ENCODE measurements around the gene CYB561D1.

- TF ChIP-seq, protein P1, sequence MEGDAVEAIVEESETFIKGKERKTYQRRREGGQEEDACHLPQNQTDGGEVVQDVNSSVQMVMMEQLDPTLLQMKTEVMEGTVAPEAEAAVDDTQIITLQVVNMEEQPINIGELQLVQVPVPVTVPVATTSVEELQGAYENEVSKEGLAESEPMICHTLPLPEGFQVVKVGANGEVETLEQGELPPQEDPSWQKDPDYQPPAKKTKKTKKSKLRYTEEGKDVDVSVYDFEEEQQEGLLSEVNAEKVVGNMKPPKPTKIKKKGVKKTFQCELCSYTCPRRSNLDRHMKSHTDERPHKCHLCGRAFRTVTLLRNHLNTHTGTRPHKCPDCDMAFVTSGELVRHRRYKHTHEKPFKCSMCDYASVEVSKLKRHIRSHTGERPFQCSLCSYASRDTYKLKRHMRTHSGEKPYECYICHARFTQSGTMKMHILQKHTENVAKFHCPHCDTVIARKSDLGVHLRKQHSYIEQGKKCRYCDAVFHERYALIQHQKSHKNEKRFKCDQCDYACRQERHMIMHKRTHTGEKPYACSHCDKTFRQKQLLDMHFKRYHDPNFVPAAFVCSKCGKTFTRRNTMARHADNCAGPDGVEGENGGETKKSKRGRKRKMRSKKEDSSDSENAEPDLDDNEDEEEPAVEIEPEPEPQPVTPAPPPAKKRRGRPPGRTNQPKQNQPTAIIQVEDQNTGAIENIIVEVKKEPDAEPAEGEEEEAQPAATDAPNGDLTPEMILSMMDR (IDR thresholded peaks at IDR 0.05; ENCODE audit: insufficient read depth, low read length): no peak
- TF ChIP-seq POLR2AphosphoS5 (IDR thresholded peaks at IDR 0.05; ENCODE audit: low read depth): no peak
- TF ChIP-seq, protein P2, sequence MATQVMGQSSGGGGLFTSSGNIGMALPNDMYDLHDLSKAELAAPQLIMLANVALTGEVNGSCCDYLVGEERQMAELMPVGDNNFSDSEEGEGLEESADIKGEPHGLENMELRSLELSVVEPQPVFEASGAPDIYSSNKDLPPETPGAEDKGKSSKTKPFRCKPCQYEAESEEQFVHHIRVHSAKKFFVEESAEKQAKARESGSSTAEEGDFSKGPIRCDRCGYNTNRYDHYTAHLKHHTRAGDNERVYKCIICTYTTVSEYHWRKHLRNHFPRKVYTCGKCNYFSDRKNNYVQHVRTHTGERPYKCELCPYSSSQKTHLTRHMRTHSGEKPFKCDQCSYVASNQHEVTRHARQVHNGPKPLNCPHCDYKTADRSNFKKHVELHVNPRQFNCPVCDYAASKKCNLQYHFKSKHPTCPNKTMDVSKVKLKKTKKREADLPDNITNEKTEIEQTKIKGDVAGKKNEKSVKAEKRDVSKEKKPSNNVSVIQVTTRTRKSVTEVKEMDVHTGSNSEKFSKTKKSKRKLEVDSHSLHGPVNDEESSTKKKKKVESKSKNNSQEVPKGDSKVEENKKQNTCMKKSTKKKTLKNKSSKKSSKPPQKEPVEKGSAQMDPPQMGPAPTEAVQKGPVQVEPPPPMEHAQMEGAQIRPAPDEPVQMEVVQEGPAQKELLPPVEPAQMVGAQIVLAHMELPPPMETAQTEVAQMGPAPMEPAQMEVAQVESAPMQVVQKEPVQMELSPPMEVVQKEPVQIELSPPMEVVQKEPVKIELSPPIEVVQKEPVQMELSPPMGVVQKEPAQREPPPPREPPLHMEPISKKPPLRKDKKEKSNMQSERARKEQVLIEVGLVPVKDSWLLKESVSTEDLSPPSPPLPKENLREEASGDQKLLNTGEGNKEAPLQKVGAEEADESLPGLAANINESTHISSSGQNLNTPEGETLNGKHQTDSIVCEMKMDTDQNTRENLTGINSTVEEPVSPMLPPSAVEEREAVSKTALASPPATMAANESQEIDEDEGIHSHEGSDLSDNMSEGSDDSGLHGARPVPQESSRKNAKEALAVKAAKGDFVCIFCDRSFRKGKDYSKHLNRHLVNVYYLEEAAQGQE (IDR thresholded peaks at IDR 0.05; ENCODE audit: insufficient replicate concordance, low read depth): no peak
- no peak for TF ChIP-seq GABPA (IDR thresholded peaks at IDR 0.05; ENCODE audit: low read depth)
- TF ChIP-seq SPI1 (IDR thresholded peaks at IDR 0.05; ENCODE audit: borderline replicate concordance, low read depth): no peak
Observed at GRCh38 chr1:109502364-109502851, 8.5 kb downstream of the CYB561D1 start.

All from HL-60 (cell line).